Activated CD4-positive, CD25-positive, alpha-beta regulatory T cell treated with anti-CD3 and anti-CD28 coated beads, Interleukin-2, amount 50 U/mL, for 24 hours (primary cell): Measurements from ENCODE around the gene ARFGEF2.
"Not testable (repeated sequence)": the region's sequence is repeated elsewhere in the genome, so short reads cannot be mapped to it uniquely, and the experiment has no call there.

ENCODE experiments used
- ATAC-seq, 2 donors: fragments of 150-1000 bp; cut with Tn5 transposase; one replicate each; pipeline ENCODE4 v1.10.0; 2021; ENCODE audit warnings: mild to moderate bottlenecking in 1 of 2, moderate library complexity in 1 of 2

The ARFGEF2 gene

DNA sequence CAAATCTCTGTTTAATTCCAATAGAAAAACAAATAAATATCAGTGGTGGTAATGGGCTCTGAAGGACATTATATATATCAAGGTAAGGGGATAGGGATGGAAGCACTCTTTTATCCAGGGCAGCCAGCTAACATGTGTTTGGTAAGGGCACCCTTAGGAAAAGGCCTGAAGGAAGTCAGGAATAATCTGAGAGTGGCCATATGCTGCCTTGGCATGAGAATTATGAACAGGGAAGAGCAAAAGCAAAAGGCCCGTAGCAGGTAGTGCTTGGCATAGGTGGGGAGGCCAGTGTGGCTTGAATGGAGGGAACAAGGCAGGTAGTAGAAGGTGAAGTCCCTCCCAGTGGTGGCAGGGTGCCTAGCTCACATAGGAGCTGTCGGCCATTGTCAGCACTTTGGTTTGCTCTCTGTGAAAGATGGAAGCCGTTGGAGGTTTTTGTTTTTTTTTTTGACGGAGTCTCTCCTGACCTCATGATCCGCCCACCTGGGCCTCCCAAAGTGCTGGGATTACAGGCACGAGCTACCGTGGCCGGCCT, 85.0 kb downstream of the ARFGEF2 start:
- ATAC-seq = no peak

DNA sequence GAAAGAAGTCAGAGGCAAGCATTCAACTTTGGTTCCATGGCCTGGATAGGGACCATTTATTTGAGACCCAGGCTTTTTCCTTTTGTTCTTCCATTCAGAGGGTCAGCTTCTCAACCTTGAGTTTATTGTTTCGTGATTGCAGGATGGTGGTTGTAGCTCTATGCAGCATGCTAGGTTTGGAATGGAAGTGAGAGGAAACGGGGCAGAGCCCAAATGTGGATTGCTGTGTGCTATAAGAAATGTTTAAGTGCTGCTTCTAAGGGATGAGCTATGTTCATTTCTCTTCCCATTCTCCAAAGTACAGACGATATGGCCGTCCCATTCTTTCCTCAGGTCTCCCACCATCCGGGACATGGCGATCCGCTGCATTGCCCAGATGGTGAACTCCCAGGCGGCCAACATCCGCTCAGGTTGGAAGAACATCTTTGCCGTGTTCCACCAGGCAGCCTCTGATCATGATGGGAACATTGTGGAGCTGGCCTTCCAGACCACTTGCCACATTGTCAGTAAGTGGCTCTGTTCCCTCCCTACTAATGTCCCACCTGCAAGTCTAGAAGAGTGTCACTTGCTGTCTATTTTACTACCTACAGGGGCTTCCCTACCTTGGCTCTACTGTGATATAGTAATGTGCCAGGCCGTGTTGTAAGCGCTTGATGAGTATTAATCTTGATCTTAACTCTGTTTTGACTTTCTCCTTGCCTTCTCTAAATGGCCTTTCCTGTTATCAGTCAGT, 88.6 kb downstream of the ARFGEF2 start:
- ATAC-seq = no peak

GRCh38 chr20:49024220-49024619, 102.7 kb downstream of the ARFGEF2 start:
- ATAC-seq = no peak

GRCh38 chr20:49028177-49028576, 106.7 kb downstream of the ARFGEF2 start:
- not testable (repeated sequence) for ATAC-seq

DNA sequence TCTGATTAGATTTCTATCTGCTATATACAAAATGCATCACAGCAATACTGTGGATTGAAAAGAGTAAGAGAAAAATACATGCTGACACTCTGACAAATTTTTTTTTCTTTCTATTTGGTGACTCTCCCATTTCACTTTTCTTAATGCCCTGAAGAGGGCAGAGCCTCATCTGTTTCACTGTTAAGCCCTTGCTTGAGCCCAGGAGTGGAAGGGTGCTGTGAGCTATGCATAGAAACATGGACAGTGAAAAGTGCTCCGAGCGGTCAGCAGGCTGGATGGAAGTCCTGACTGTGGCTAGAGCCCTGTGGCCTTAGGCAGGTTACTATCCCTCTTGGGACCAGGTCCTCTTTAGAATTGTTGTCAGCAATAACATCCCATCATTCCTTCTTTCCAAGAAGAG, 107.2 kb downstream of the ARFGEF2 start:
- no peak for ATAC-seq

DNA sequence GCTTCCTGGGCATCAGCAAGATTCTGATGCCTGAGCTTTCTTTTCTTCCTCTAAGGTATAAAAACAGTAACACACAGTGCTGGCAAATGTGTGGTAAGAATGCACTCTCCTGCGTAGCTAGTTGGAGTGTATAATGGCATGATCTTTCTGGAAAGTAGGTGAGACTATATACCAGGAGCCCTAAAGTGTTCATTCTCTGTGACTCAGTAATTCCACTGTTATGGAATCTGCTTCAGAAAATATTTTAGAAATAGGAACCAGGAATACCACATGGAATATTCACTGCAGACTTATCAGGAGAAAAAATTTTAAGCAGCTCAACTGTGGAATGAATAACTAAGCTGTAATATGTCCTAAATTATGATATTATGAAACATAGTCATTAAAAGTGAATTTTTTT, 107.7 kb downstream of the ARFGEF2 start:
- ATAC-seq = no peak

DNA sequence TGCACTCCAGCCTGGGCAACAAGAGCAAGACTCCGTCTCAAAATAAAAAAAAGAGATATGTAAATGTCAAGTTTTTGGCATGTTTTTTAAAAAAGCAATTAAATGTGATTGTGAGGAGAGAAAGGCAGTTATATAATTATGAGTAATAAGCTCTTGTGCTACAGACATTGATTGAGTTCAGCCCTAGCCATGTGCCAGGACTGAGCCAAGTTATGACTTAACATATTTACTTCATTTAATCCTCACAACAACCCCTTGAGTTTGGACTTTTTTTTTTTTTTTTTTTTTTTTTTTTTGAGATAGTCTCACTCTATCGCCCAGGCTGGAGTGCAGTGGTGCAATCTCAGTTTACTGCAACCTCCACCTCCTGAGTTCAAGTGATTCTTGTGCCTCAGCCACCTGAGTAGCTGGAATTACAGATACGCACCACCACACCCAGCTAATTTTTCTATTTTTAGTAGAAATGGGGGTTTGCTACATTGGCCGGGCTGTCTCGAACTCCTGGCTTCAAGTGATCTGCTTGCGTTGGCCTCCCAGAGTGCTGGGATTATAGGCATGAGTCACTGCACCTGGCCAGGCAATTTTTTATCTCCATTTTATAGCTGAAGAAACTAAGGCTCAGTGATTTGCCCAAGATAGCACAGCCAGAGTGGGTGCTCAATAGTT, 109.6 kb downstream of the ARFGEF2 start:
- no peak for ATAC-seq

GRCh38 chr20:49032455-49032854, 110.9 kb downstream of the ARFGEF2 start:
- ATAC-seq = no peak

DNA sequence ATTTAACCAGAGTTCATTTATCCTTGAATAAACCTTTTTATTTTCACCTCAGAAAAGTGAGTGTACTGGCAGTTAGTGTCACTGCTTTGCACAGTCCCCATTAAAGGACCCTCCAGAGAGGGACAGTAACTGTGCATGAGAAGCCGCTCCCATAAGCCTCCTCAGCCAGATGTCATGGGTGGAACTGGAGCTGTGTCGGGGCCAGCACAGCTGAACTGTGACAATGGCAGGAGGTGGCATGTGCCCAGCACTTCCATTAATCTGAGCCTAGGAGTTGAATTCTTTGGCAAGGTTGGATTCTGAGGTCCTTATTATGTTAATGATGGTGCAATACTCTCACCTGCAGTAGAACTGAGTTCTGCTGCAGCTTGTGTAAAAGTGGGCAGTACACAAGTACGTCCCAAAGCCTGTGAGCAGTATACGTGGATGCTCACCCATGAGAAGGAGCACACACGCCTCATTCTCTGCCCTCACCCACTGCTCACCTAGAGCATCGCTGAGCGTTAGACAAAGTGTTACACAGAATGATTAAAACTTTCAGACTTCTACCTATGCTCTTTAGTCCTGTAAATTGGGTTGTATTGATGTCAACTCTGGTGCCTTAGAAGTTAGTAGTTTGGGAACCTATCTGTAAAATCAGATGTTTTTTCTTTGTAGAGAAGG, 112.7 kb downstream of the ARFGEF2 start:
- ATAC-seq = no peak

GRCh38 chr20:49037962-49038387, 116.5 kb downstream of the ARFGEF2 start:
- ATAC-seq = peak; percentile 58 to 78

- no peak for ATAC-seq
These were observed 118.3 kb downstream of the ARFGEF2 start for GRCh38 chr20:49039854-49040253.

GRCh38 chr20:49043000-49043399, 121.5 kb downstream of the ARFGEF2 start:
- ATAC-seq = no peak

DNA sequence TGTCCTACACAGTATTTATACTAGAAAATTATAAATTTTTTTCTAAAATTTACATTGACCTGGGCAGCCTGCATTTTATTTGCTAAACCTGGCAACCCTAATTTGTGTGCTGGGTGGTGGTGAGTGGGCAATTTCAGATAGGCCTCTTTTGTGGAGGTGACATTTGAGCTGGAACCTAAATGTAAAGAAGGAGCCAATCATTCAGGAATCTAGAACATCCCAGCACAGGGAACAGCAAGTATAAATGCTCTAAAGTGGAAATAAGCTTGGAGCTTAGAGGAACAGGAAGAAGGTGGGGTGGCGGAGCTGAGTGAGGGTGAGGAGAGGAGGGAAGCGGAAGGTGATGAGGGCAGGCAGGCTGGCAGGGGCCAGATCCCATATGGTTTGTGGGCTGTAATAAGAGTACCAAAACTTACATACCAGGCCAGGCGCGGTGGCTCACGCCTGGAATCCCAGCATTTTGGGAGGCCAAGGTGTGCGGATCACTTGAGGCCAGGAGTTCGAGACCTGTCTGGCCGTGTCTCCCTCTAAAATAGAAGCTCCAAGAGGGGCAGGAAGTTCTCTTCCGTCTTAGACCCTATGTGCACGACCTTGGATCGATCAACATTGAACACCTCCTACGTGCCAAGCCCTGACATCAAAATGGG, 124.1 kb downstream of the ARFGEF2 start:
- ATAC-seq = no peak

DNA sequence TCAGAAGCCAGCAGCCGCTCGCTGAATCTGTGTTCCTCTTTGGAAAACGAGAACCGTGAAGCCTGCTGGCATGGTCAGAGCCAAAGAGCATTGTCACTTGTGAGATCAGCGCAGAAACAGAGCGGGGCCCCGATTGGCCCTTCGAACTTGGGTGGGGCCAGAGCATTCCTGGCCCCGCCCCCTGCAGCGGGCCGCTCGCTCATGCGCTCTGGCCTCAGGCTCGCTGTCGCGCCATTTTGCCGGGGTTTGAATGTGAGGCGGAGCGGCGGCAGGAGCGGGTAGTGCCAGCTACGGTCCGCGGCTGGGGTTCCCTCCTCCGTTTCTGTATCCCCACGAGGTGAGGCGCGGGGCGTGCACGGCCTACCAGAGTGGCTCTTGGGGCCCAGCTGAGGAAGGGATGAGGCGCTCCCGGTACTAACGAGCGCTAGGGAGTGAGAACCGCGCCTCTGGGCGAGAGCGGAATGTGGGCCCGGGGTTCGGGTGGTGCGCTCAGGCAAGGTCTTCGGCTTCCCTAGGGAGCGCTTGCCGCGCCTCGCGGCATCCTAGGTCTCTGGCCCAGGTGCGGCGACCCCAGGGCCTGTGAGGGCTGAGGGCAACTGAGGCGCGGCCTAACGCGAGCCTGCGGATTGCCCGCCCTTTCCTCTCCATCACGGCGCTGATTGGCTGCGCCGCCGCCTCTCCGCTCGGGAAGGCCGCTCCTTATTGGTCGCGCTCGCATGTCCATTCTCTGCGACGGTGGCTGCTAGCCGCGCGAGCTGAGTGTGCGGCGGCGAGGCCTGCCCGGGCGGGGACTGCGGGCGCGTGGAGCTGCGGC, 124.8 kb downstream of the ARFGEF2 start, which contains the start of gene CSE1L:
Gene CSE1L (plus strand): TSS at position 226 of the 814 bp plus-strand sequence. CDS start 12,152 bp downstream, outside the sequence.
- ATAC-seq = peak; percentile 92

- no peak for ATAC-seq
These were observed 130.8 kb downstream of the ARFGEF2 start for GRCh38 chr20:49052334-49052733.

DNA sequence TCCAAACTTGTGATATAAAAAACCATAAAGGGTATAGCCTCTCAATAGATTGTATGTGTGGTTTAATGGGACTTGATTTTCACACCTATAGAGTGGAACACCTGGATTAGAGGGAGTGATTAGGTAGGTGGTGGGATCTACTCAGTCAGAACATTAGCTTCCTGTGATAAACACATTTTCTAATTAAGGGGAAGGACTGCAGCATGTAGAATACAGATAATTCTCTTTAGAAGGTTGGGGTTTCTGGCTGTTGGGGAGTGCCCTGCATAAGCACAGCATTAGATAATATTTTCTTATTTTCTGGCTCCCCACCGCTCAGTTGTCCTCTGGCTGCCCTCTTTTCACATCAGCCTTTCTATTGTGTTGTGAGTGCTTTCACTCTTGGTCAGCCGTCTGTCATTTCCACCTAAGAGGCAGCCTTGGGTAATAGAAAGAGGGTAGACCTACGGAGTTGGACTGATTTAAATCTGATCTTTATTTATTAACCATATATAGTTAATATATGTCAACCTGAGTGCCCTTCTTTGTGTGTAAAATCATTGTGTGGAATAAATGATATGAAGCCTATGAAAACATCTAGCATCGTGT, 132.6 kb downstream of the ARFGEF2 start:
- ATAC-seq = peak; percentile 32 to 65

DNA sequence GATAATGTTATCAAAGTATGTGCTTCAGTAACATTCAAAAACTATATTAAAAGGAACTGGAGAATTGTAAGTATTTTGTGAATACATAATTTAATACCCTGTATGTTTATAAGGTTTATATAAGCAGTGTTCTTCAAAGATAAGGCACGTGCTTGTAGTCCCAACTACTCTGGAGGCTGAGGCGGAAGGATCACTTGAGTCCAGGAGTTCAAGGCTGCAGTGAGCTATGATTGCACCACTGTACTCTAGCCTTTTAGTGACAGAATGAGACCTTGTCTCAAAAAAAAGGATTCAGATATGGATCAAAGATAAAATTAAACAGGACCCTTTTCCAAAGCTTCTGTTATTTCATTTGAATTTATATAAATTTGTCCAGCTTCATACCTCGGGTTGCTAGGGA, 141.8 kb downstream of the ARFGEF2 start:
- ATAC-seq = no peak

- ATAC-seq = no peak
These were observed 153.0 kb downstream of the ARFGEF2 start for GRCh38 chr20:49074521-49074920.

GRCh38 chr20:49078310-49078709, 156.8 kb downstream of the ARFGEF2 start:
- no peak for ATAC-seq

DNA sequence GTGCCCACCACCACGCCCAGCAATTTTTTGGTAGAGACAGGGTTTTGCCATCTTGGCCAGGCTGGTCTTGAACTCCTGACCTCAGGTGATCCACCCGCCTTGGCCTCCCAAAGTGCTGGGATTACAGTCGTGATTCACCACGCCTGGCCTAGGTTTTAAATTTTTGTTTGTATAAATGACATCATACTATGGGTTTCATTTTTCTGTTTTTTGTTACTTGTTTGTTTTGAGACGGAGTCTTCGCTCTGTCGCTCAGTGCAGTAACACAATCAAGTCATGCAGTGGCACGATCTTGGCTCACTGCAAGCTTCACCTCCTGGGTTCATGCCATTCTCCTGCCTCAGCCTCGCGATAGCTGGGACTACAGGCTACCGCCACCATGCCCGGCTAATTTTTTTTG, 160.8 kb downstream of the ARFGEF2 start:
- ATAC-seq = not testable (repeated sequence)
